Transverse colon (tissue), 3 donors: Measurements from ENCODE around the gene PCED1B.

Source experiments
- EP300 ChIP-seq: sonication (generic); formaldehyde crosslinking; IDR thresholded peaks from one replicate; pipeline ENCODE4 v1.6.1; 2017; ENCODE audit warnings: antibody characterized with exemption, low read depth
- TF ChIP-seq, protein P1 (sequence below), 5 experiments: fragments of 200-600 bp in 3 of 5; fragments of 450-650 bp in 2 of 5; sonication (generic) in 3 of 5; IDR thresholded peaks; 1 replicate in 2 of 5; 2 replicates in 3 of 5; pipeline ENCODE4 v1.5.1; 2016 to 2017; ENCODE audit warnings: antibody characterized with exemption in 5 of 5, inconsistent platforms in 3 of 5, mild to moderate bottlenecking in 2 of 5, moderate library complexity in 1 of 5

DNA sequence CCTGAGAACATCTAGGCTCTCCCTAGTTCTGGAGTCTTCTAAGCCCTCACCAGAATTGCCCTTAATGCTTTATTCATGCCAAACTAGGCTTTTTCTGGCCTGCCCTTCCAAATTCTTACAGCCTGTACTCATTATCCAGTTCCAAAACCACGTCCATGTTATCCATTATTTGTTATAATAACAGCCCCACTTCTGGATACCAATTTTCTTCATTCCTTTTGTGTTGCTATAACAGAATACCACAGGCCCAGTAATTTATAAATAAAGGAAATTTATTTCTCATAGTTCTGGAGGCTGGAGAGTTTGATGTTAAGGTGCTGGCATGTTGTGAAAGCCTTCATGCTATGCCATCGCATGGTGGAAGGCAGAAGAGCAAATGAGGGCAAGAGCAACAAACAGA, 68.3 kb downstream of the PCED1B start:
- TF ChIP-seq, protein P1, sequence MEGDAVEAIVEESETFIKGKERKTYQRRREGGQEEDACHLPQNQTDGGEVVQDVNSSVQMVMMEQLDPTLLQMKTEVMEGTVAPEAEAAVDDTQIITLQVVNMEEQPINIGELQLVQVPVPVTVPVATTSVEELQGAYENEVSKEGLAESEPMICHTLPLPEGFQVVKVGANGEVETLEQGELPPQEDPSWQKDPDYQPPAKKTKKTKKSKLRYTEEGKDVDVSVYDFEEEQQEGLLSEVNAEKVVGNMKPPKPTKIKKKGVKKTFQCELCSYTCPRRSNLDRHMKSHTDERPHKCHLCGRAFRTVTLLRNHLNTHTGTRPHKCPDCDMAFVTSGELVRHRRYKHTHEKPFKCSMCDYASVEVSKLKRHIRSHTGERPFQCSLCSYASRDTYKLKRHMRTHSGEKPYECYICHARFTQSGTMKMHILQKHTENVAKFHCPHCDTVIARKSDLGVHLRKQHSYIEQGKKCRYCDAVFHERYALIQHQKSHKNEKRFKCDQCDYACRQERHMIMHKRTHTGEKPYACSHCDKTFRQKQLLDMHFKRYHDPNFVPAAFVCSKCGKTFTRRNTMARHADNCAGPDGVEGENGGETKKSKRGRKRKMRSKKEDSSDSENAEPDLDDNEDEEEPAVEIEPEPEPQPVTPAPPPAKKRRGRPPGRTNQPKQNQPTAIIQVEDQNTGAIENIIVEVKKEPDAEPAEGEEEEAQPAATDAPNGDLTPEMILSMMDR (IDR thresholded peaks at IDR 0.05), result no peak
- TF ChIP-seq EP300, result no peak
